Uterus (tissue), 2 donors: Measurements from ENCODE around the gene GOLGA3.

Experiments
- CTCF ChIP-seq, 4 experiments: fragments of 200-600 bp in 2 of 4; fragments of 450-650 bp in 2 of 4; sonication (generic) in 2 of 4; IDR thresholded peaks; one replicate each; pipeline ENCODE4 v1.5.1; 2016 to 2019; ENCODE audit warnings: antibody characterized with exemption in 4 of 4, mild to moderate bottlenecking in 2 of 4, moderate library complexity in 1 of 4
- POLR2A ChIP-seq, 2 donors: fragments of 450-650 bp; IDR thresholded peaks; one replicate each; pipeline ENCODE4 v1.6.1; 2016; ENCODE audit warnings: antibody characterized with exemption in 2 of 2, mild to moderate bottlenecking in 1 of 2, moderate library complexity in 1 of 2

GRCh38 chr12:132806857-132807256 lies 21.8 kb downstream of the GOLGA3 start:
- TF ChIP-seq CTCF (IDR thresholded peaks at IDR 0.05), result no peak
- no peak for TF ChIP-seq POLR2A (IDR thresholded peaks at IDR 0.05)
